Panc1 (cell line): ENCODE results near the gene SLF2. TPM values are rescaled to one million over a fixed set of nuclear protein-coding genes. Genes with fewer than 3 reads are reported as not detected.

ENCODE experiments used
- ATAC-seq: fragments of 200-7000 bp; cut with Tn5 transposase; 2 replicates; pipeline ENCODE4 v1.9.1; 2020; ENCODE audit warnings: mild to moderate bottlenecking, moderate library complexity
- BruUV-seq: library from RNA; stranded (reverse); fragments of 400-500 nt; replicated peaks from 2 replicates; lab custom pipeline; 2021; lab: Mats Ljungman, UMichigan
- CTCF ChIA-PET: fragments of 300-600 bp; sonication (Branson Sonifier 250); formaldehyde crosslinking; loops from one replicate; lab custom pipeline; 2022; ENCODE audit warnings: antibody characterized with exemption; lab: Charles Lee
- POLR2A ChIA-PET: fragments of 300-600 bp; sonication (Branson Sonifier 250); formaldehyde crosslinking; loops from one replicate; lab custom pipeline; 2022; ENCODE audit warnings: antibody characterized with exemption; lab: Charles Lee
- DNase-seq: peaks from one replicate; pipeline ENCODE4 v3.0.0-alpha.2; 2010; ENCODE audit warnings: low read depth, low spot score
- H3K27ac ChIP-seq: 2 replicates; pipeline ENCODE4 v1.5.1; 2011; ENCODE audit warnings: mild to moderate bottlenecking, low read length, inconsistent platforms
- H3K27me3 ChIP-seq: fragments of 200-500 bp; sonication (Bioruptor generic); 2 replicates; pipeline ENCODE4 v1.6.0; 2014; ENCODE audit warnings: low read length, inconsistent platforms; ENCODE audit not compliant: control insufficient read depth, insufficient read depth
- H3K36me3 ChIP-seq: fragments of 200-500 bp; sonication (Bioruptor generic); 2 replicates; pipeline ENCODE4 v1.5.1; 2014; ENCODE audit warnings: inconsistent platforms, mild to moderate bottlenecking, low read length, moderate library complexity; ENCODE audit not compliant: control insufficient read depth, insufficient read depth
- H3K4me1 ChIP-seq: 2 replicates; pipeline ENCODE4 v1.5.1; 2011; ENCODE audit warnings: inconsistent platforms, mild to moderate bottlenecking, low read length, moderate library complexity; ENCODE audit not compliant: control insufficient read depth, insufficient read depth
- H3K4me3 ChIP-seq, 2 experiments: 2 replicates each; pipeline ENCODE4 v1.5.1; 2011 to 2012; ENCODE audit warnings: low read depth in 2 of 2, low read length in 2 of 2, mild to moderate bottlenecking in 2 of 2, inconsistent platforms in 1 of 2, moderate library complexity in 1 of 2
- H3K9me3 ChIP-seq: fragments of 200-500 bp; sonication (Bioruptor generic); 2 replicates; pipeline ENCODE4 v1.5.1; 2014; ENCODE audit warnings: low read depth, mild to moderate bottlenecking, inconsistent platforms, low read length, moderate library complexity; ENCODE audit not compliant: control insufficient read depth, insufficient read depth
- POLR2AphosphoS5 ChIP-seq: IDR thresholded peaks from 2 replicates; pipeline ENCODE4 v1.6.1; 2012; ENCODE audit warnings: mild to moderate bottlenecking, low read depth, low read length, moderate library complexity
- REST ChIP-seq, 2 experiments: IDR thresholded peaks; 2 replicates each; pipeline ENCODE4 v1.6.1; 2011 to 2012; ENCODE audit warnings: low read depth in 2 of 2, control low read depth in 1 of 2, low read length in 1 of 2, mild to moderate bottlenecking in 1 of 2, moderate library complexity in 1 of 2; ENCODE audit not compliant: insufficient read depth in 1 of 2
- SIN3A ChIP-seq: IDR thresholded peaks from 2 replicates; pipeline ENCODE4 v1.6.1; 2012; ENCODE audit warnings: low read depth, mild to moderate bottlenecking, low read length, moderate library complexity, borderline replicate concordance; ENCODE audit not compliant: insufficient read depth
- TCF7L2 ChIP-seq: IDR thresholded peaks from 2 replicates; pipeline ENCODE4 v1.6.1; 2011; ENCODE audit warnings: mild to moderate bottlenecking, low read depth, low read length, inconsistent platforms
- in situ Hi-C: cut with HindIII; loops from 2 replicates; pipeline ENCODE4 v1.10.0; 2016; ENCODE audit warnings: low sequenced_read_pairs, low pct_unique_long_range_greater_than_20kb
- intact Hi-C: fragments of 100-400 bp; cut with micrococcal nuclease; formaldehyde crosslinking; loops from one replicate; pipeline ENCODE4 v1.10.0; 2022; ENCODE audit not compliant: unreplicated experiment
- total RNA-seq: library from RNA; stranded (reverse); gene quantifications from one replicate; pipeline ENCODE4 v1.2.1, GENCODE V29; 2021; ENCODE audit not compliant: unreplicated experiment
- TF ChIP-seq, protein P1 (sequence below): fragments of 450-650 bp; IDR thresholded peaks from 2 replicates; pipeline ENCODE4 v1.5.1; 2017; ENCODE audit warnings: mild to moderate bottlenecking

SLF2 gene
- total RNA-seq, 1 experiment from 2014 or later, result 38.8 TPM

GRCh38 chr10:100887761-100888296, 24.9 kb upstream of the SLF2 start:
- no peak for DNase-seq
- in situ Hi-C loops (no loop called here), intact Hi-C loops (no loop called here)
- no TSS peak for BruUV-seq
- H3K4me1 ChIP-seq, result no peaks in the 10 kb centered on the region
- peaks cover 7% of the 10 kb centered on the region; the same call in 1 of the 2 replicates for H3K27me3 ChIP-seq
- no peaks in the 10 kb centered on the region for H3K36me3 ChIP-seq
- no peak overlapping the region for H3K4me3 ChIP-seq
- TF ChIP-seq POLR2AphosphoS5 (no peak), TCF7L2 (no peak), SIN3A (no peak), REST (IDR thresholded peaks at IDR 0.05; ENCODE audit: insufficient read depth in 1 of 2, low read depth in 2 of 2, low read length in 1 of 2) (no peak)
- TF ChIP-seq, protein P1, sequence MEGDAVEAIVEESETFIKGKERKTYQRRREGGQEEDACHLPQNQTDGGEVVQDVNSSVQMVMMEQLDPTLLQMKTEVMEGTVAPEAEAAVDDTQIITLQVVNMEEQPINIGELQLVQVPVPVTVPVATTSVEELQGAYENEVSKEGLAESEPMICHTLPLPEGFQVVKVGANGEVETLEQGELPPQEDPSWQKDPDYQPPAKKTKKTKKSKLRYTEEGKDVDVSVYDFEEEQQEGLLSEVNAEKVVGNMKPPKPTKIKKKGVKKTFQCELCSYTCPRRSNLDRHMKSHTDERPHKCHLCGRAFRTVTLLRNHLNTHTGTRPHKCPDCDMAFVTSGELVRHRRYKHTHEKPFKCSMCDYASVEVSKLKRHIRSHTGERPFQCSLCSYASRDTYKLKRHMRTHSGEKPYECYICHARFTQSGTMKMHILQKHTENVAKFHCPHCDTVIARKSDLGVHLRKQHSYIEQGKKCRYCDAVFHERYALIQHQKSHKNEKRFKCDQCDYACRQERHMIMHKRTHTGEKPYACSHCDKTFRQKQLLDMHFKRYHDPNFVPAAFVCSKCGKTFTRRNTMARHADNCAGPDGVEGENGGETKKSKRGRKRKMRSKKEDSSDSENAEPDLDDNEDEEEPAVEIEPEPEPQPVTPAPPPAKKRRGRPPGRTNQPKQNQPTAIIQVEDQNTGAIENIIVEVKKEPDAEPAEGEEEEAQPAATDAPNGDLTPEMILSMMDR, result no peak
- POLR2A ChIA-PET, result no interaction called here
- ATAC-seq, result no peak
- no peak overlapping the region for H3K27ac ChIP-seq
- CTCF ChIA-PET, result interaction anchor here (0.5 kb wide), 1 partner anchor 333 kb away, joined by 4 read pairs; no protein-coding TSS in a partner anchor
- H3K9me3 ChIP-seq, result no peaks in the 10 kb centered on the region

- POLR2A ChIA-PET, result interaction anchor here (0.6 kb wide), 1 partner anchor 68 kb away, joined by 22 read pairs; no protein-coding TSS in a partner anchor
- DNase-seq (no peak), ATAC-seq (no peak)
- TF ChIP-seq, protein P1, result peak; percentile 51
- no peak for TF ChIP-seq POLR2AphosphoS5
- H3K9me3 ChIP-seq, result no peaks in the 10 kb centered on the region
- intact Hi-C loops (no loop called here), in situ Hi-C loops (no loop called here)
- H3K4me3 ChIP-seq, result no peak overlapping the region
- H3K27me3 ChIP-seq, result peaks cover 7% of the 10 kb centered on the region; the same call in 1 of the 2 replicates
- no peak overlapping the region for H3K27ac ChIP-seq
- no TSS peak for BruUV-seq
- H3K4me1 ChIP-seq, result no peaks in the 10 kb centered on the region
- H3K36me3 ChIP-seq, result no peaks in the 10 kb centered on the region
- CTCF ChIA-PET, result interaction anchor here (0.5 to 1.3 kb wide), 4 partner anchors 10 to 353 kb away, joined by 3 to 6 read pairs (median 5); partner anchors contain the start of gene HIF1AN
These were observed 23.8 kb upstream of the SLF2 start for GRCh38 chr10:100888957-100889356.
